Activated CD4-positive, alpha-beta memory T cell treated with anti-CD3 and anti-CD28 coated beads, Interleukin-2, amount 10 ng/mL, durations not matched to agents 7 days and 5 days (primary cell): ENCODE data around the gene NPAS1. TPM values are rescaled to one million over a fixed set of nuclear protein-coding genes. Genes with fewer than 3 reads are reported as not detected.

Experiments
- CTCF ChIA-PET: fragments of 350-600 bp; sonication (Branson Sonifier 250); formaldehyde crosslinking; loops from one replicate; lab custom pipeline; 2021; ENCODE audit warnings: antibody characterized with exemption, inconsistent platforms; lab: Charles Lee
- POLR2A ChIA-PET: fragments of 350-600 bp; sonication (Branson Sonifier 250); formaldehyde crosslinking; loops from one replicate; lab custom pipeline; 2021; ENCODE audit warnings: antibody characterized with exemption; lab: Charles Lee
- DNase-seq: peaks from one replicate; pipeline ENCODE4 v3.0.0-alpha.2; 2020
- H3K27ac Mint-ChIP-seq: one replicate; pipeline ENCODE4 v1.8.0; 2021; ENCODE audit warnings: mild to moderate bottlenecking, mixed read lengths
- H3K27me3 Mint-ChIP-seq: one replicate; pipeline ENCODE4 v1.8.0; 2021; ENCODE audit warnings: mixed read lengths
- H3K36me3 Mint-ChIP-seq: one replicate; pipeline ENCODE4 v1.8.0; 2021; ENCODE audit warnings: low read depth, mixed read lengths
- H3K4me1 Mint-ChIP-seq: one replicate; pipeline ENCODE4 v1.8.0; 2021; ENCODE audit warnings: mixed read lengths
- H3K4me3 Mint-ChIP-seq: one replicate; pipeline ENCODE4 v1.8.0; 2021; ENCODE audit warnings: mild to moderate bottlenecking, mixed read lengths
- H3K9me3 Mint-ChIP-seq: one replicate; pipeline ENCODE4 v1.8.0; 2021; ENCODE audit warnings: mixed read lengths
- total RNA-seq, 2 experiments: library from RNA; stranded (reverse); gene quantifications; one replicate each; pipeline ENCODE4 v1.2.3, GENCODE V29; 2021

Gene NPAS1
- total RNA-seq, 2 experiments from 2014 or later, result 0.20 to 0.48 TPM

- Mint-ChIP-seq H3K27me3 (no peaks in the 10 kb centered on the region), H3K4me1 (peaks cover 27% of the 10 kb centered on the region), H3K27ac (no peak overlapping the region), H3K9me3 (no peaks in the 10 kb centered on the region), H3K36me3 (peaks cover 4% of the 10 kb centered on the region), H3K4me3 (no peak overlapping the region)
- POLR2A ChIA-PET, result no interaction called here
- CTCF ChIA-PET, result interaction anchor here (1.0 to 1.6 kb wide), 2 partner anchors 10 to 32 kb away, joined by 3 to 4 read pairs; no protein-coding TSS in a partner anchor
- DNase-seq, result no peak
These were observed 38.9 kb upstream of the NPAS1 start for GRCh38 chr19:46980761-46981160.

GRCh38 chr19:46981286-46981945 is 38.2 kb upstream of the NPAS1 start:
- no peaks in the 10 kb centered on the region for H3K9me3 Mint-ChIP-seq
- POLR2A ChIA-PET, result no interaction called here
- no peak for DNase-seq
- H3K27me3 Mint-ChIP-seq, result no peaks in the 10 kb centered on the region
- peaks cover 4% of the 10 kb centered on the region for H3K36me3 Mint-ChIP-seq
- no peak overlapping the region for H3K4me3 Mint-ChIP-seq
- H3K27ac Mint-ChIP-seq, result no peak overlapping the region
- CTCF ChIA-PET, result interaction anchor here (0.7 to 1.0 kb wide), 2 partner anchors 9 to 32 kb away, joined by 3 read pairs; no protein-coding TSS in a partner anchor
- H3K4me1 Mint-ChIP-seq, result peaks cover 27% of the 10 kb centered on the region

GRCh38 chr19:46983097-46983496 is 36.5 kb upstream of the NPAS1 start:
- Mint-ChIP-seq H3K4me1 (peaks cover 17% of the 10 kb centered on the region), H3K4me3 (no peak overlapping the region), H3K36me3 (peaks cover 4% of the 10 kb centered on the region), H3K27ac (no peak overlapping the region), H3K9me3 (no peaks in the 10 kb centered on the region), H3K27me3 (no peaks in the 10 kb centered on the region)
- CTCF ChIA-PET, result interaction anchor here (1.0 to 1.2 kb wide), 2 partner anchors 9 to 30 kb away, joined by 4 to 5 read pairs; no protein-coding TSS in a partner anchor
- POLR2A ChIA-PET, result no interaction called here
- DNase-seq, result no peak

GRCh38 chr19:46984077-46985010 is 35.3 kb upstream of the NPAS1 start:
- H3K27ac Mint-ChIP-seq, result no peak overlapping the region
- H3K4me1 Mint-ChIP-seq, result peaks cover 15% of the 10 kb centered on the region
- H3K27me3 Mint-ChIP-seq, result no peaks in the 10 kb centered on the region
- peaks cover 15% of the 10 kb centered on the region for H3K36me3 Mint-ChIP-seq
- ChIA-PET CTCF (interaction anchor here (0.8 to 1.2 kb wide), 3 partner anchors 8 to 29 kb away, joined by 3 to 5 read pairs (median 4); no protein-coding TSS in a partner anchor), POLR2A (no interaction called here)
- no peaks in the 10 kb centered on the region for H3K9me3 Mint-ChIP-seq
- H3K4me3 Mint-ChIP-seq, result no peak overlapping the region
- no peak for DNase-seq

- no peaks in the 10 kb centered on the region for H3K9me3 Mint-ChIP-seq
- H3K36me3 Mint-ChIP-seq, result peaks cover 24% of the 10 kb centered on the region
- no peak overlapping the region for H3K27ac Mint-ChIP-seq
- H3K4me1 Mint-ChIP-seq, result peaks cover 21% of the 10 kb centered on the region
- ChIA-PET POLR2A (interaction anchor here (1.8 kb wide), 1 partner anchor 11 kb away, joined by 4 read pairs; no protein-coding TSS in a partner anchor), CTCF (interaction anchor here (0.5 to 2.4 kb wide), 3 partner anchors 13 to 76 kb away, joined by 3 to 13 read pairs (median 4); no protein-coding TSS in a partner anchor)
- DNase-seq, result no peak
- H3K4me3 Mint-ChIP-seq, result no peak overlapping the region
- no peaks in the 10 kb centered on the region for H3K27me3 Mint-ChIP-seq
These were observed 33.9 kb upstream of the NPAS1 start for GRCh38 chr19:46985542-46986415.

GRCh38 chr19:46988614-46989230 is 30.9 kb upstream of the NPAS1 start:
- ChIA-PET CTCF (interaction anchor here (1.2 to 2.7 kb wide), 3 partner anchors 24 to 133 kb away, joined by 3 to 10 read pairs (median 3); no protein-coding TSS in a partner anchor), POLR2A (interaction anchor here (0.9 kb wide), 1 partner anchor 14 kb away, joined by 3 read pairs; no protein-coding TSS in a partner anchor)
- no peak overlapping the region for H3K4me3 Mint-ChIP-seq
- no peaks in the 10 kb centered on the region for H3K27me3 Mint-ChIP-seq
- no peaks in the 10 kb centered on the region for H3K9me3 Mint-ChIP-seq
- H3K36me3 Mint-ChIP-seq, result peaks cover 32% of the 10 kb centered on the region
- no peak for DNase-seq
- peaks cover 24% of the 10 kb centered on the region for H3K4me1 Mint-ChIP-seq
- no peak overlapping the region for H3K27ac Mint-ChIP-seq

GRCh38 chr19:46990991-46991676 is 28.5 kb upstream of the NPAS1 start:
- Mint-ChIP-seq H3K4me3 (no peak overlapping the region), H3K27ac (peak overlapping the region; percentile 56), H3K4me1 (peaks cover 24% of the 10 kb centered on the region), H3K27me3 (no peaks in the 10 kb centered on the region), H3K9me3 (no peaks in the 10 kb centered on the region), H3K36me3 (peaks cover 33% of the 10 kb centered on the region)
- peak; percentile 68 for DNase-seq
- ChIA-PET POLR2A (interaction anchor here (0.8 to 2.0 kb wide), 4 partner anchors 23 to 135 kb away, joined by 3 to 9 read pairs (median 5); no protein-coding TSS in a partner anchor), CTCF (interaction anchor here (0.7 to 3.3 kb wide), 27 partner anchors 10 to 237 kb away, joined by 3 to 20 read pairs (median 3); partner anchors contain the start of gene AP2S1)

- H3K36me3 Mint-ChIP-seq, result peaks cover 34% of the 10 kb centered on the region
- POLR2A ChIA-PET, result interaction anchor here (0.5 to 1.3 kb wide), 4 partner anchors 19 to 140 kb away, joined by 3 read pairs; no protein-coding TSS in a partner anchor
- no peak overlapping the region for H3K4me3 Mint-ChIP-seq
- peak overlapping the region; percentile 31 for H3K27ac Mint-ChIP-seq
- H3K9me3 Mint-ChIP-seq, result no peaks in the 10 kb centered on the region
- peaks cover 24% of the 10 kb centered on the region for H3K4me1 Mint-ChIP-seq
- H3K27me3 Mint-ChIP-seq, result no peaks in the 10 kb centered on the region
- CTCF ChIA-PET, result interaction anchor here (0.7 to 3.3 kb wide), 9 partner anchors 9 to 226 kb away, joined by 3 to 20 read pairs (median 4); no protein-coding TSS in a partner anchor
- no peak for DNase-seq
These were observed 26.7 kb upstream of the NPAS1 start for GRCh38 chr19:46992699-46993535.

GRCh38 chr19:46993622-46994021 is 26.0 kb upstream of the NPAS1 start:
- Mint-ChIP-seq H3K36me3 (peaks cover 31% of the 10 kb centered on the region), H3K27ac (no peak overlapping the region), H3K4me1 (peaks cover 24% of the 10 kb centered on the region), H3K27me3 (no peaks in the 10 kb centered on the region), H3K9me3 (no peaks in the 10 kb centered on the region), H3K4me3 (no peak overlapping the region)
- ChIA-PET CTCF (interaction anchor here (3.3 kb wide), 1 partner anchor 20 kb away, joined by 16 read pairs; no protein-coding TSS in a partner anchor), POLR2A (interaction anchor here (1.2 kb wide), 1 partner anchor 10 kb away, joined by 3 read pairs; no protein-coding TSS in a partner anchor)
- DNase-seq, result no peak

GRCh38 chr19:46994141-46994686 is 25.4 kb upstream of the NPAS1 start:
- POLR2A ChIA-PET, result interaction anchor here (1.2 kb wide), 1 partner anchor 9 kb away, joined by 3 read pairs; no protein-coding TSS in a partner anchor
- Mint-ChIP-seq H3K4me3 (no peak overlapping the region), H3K27me3 (no peaks in the 10 kb centered on the region), H3K4me1 (peaks cover 24% of the 10 kb centered on the region), H3K27ac (no peak overlapping the region), H3K36me3 (peaks cover 27% of the 10 kb centered on the region), H3K9me3 (no peaks in the 10 kb centered on the region)
- CTCF ChIA-PET, result no interaction called here
- DNase-seq, result no peak
